ENCODE measurements around the gene CLCN2. TPM values are rescaled to one million over a fixed set of nuclear protein-coding genes. Genes with fewer than 3 reads are reported as not detected.

The CLCN2 gene
- polyA plus RNA-seq, 1 experiment = 2.6 TPM

DNA sequence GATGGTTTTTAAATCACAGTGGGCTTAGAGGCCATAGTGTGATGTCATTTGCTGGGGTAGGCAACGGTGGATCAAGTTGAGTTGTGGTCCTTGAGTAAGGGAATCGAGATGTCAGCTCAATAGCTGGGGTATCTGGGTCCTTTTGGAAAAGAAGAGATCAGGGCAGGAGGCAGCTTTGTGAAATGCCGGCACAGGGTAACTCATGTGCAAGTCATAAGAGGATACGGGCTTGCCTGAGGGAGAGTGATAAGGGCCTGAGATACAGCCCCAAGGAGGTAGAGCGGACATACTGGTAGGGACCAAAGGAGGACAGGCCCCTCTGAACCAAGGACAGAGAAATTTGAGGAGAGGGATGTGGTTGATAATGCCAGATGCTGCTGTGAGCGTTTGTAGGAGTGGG is 28.2 kb downstream of the CLCN2 start:
- no peaks in the 10 kb centered on the region for H3K27me3 ChIP-seq (ENCODE audit: control insufficient read depth, insufficient read depth, low read length)
- CTCF ChIA-PET = interaction anchor here (0.7 kb wide), 1 partner anchor 13 kb away, joined by 3 read pairs; no protein-coding TSS in a partner anchor
- H3K36me3 ChIP-seq (ENCODE audit: control insufficient read depth, insufficient read depth, low read length) = peaks cover 37% of the 10 kb centered on the region
- POLR2A ChIA-PET = no interaction called here
- TF ChIP-seq, protein P1, sequence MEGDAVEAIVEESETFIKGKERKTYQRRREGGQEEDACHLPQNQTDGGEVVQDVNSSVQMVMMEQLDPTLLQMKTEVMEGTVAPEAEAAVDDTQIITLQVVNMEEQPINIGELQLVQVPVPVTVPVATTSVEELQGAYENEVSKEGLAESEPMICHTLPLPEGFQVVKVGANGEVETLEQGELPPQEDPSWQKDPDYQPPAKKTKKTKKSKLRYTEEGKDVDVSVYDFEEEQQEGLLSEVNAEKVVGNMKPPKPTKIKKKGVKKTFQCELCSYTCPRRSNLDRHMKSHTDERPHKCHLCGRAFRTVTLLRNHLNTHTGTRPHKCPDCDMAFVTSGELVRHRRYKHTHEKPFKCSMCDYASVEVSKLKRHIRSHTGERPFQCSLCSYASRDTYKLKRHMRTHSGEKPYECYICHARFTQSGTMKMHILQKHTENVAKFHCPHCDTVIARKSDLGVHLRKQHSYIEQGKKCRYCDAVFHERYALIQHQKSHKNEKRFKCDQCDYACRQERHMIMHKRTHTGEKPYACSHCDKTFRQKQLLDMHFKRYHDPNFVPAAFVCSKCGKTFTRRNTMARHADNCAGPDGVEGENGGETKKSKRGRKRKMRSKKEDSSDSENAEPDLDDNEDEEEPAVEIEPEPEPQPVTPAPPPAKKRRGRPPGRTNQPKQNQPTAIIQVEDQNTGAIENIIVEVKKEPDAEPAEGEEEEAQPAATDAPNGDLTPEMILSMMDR (IDR thresholded peaks at IDR 0.05; ENCODE audit: insufficient read depth, low read depth, low read length) = no peak
- H3K4me3 ChIP-seq (ENCODE audit: low read depth, low read length) = no peak overlapping the region
- no peak for DNase-seq (ENCODE audit: low read depth)

DNA sequence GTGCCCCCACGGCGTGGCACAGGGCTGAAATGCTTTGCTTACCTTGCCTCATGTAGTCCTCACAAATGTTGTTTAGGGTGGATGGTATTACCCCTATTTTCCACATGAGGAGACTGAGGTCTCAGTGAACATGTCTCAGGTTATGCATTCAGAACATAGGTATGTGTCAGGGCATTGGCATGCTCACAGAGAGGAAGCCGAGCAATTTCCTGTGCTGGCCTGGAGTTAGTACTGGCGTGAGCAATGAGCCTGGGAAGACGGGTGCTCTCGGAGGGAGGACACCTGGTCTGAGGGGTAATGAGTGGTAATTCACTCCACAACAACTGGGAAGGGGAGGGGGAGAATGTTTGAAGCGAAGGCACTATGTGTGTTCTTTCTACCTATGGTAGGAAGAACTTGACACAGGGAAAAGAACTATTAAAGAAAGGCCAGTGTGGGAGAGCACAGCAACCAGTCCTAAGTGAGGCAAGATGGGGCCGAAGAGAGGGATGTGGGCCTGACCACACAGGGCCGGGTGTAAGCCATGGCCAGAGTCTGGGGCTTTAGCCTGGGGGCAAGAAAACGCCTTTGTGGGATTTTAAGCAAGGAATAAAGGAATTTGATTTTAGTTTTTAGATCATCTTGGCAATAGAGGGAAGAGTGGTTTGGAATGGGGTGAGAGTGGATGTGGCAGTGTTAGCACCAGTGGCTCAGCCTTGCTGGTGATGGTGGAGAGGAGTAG is 28.9 kb downstream of the CLCN2 start:
- POLR2A ChIA-PET = no interaction called here
- Histone ChIP-seq H3K4me3 (ENCODE audit: low read depth, low read length) (no peak overlapping the region), H3K27me3 (ENCODE audit: control insufficient read depth, insufficient read depth, low read length) (no peaks in the 10 kb centered on the region), H3K36me3 (ENCODE audit: control insufficient read depth, insufficient read depth, low read length) (peaks cover 42% of the 10 kb centered on the region)
- DNase-seq (ENCODE audit: low read depth) = peak; percentile 63
- TF ChIP-seq, protein P1 (IDR thresholded peaks at IDR 0.05; ENCODE audit: insufficient read depth, low read depth, low read length) = no peak
- CTCF ChIA-PET = no interaction called here

DNA sequence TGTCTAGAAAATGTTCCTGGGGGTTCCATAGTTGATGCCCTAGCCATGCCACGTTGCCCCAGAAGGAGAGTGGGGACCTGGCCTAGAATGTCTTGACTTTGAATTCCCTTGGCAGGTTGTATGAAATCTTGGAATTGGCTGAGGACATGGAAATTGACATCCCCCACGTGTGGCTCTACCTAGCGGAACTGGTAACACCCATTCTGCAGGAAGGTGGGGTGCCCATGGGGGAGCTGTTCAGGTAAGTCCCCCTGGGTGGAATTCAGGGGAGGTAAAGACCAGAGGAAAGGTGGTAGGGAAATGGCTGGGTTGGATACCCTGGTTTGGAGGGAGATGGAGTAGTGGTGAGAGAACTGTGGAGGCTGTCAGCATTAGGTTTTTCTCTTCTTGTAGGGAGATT is 32.9 kb downstream of the CLCN2 start:
- no peak for DNase-seq (ENCODE audit: low read depth)
- TF ChIP-seq, protein P1 (IDR thresholded peaks at IDR 0.05; ENCODE audit: insufficient read depth, low read depth, low read length) = no peak
- Histone ChIP-seq H3K27me3 (ENCODE audit: control insufficient read depth, insufficient read depth, low read length) (no peaks in the 10 kb centered on the region), H3K36me3 (ENCODE audit: control insufficient read depth, insufficient read depth, low read length) (peaks cover 69% of the 10 kb centered on the region), H3K4me3 (ENCODE audit: low read depth, low read length) (no peak overlapping the region)
- CTCF ChIA-PET = interaction anchor here (1.3 kb wide), 1 partner anchor 8 kb away, joined by 4 read pairs; the partner anchor contains the start of gene FAM131A
- POLR2A ChIA-PET = no interaction called here

DNA sequence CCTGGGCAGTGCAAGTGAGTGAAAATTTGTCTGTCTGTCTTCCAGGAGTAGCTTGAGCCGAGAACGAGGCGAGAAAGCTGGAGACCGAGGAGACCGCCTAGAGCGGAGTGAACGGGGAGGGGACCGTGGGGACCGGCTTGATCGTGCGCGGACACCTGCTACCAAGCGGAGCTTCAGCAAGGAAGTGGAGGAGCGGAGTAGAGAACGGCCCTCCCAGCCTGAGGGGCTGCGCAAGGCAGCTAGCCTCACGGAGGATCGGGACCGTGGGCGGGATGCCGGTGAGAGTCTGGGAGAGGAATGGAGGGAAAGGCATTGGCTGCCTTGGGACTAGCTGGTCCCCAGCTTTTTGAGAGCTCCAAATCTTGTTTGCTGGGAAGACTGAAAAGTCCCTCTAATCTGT is 34.2 kb downstream of the CLCN2 start:
- TF ChIP-seq, protein P1 (IDR thresholded peaks at IDR 0.05; ENCODE audit: insufficient read depth, low read depth, low read length) = no peak
- ChIA-PET CTCF (interaction anchor here (1.2 to 1.3 kb wide), 2 partner anchors 10 to 45 kb away, joined by 3 to 4 read pairs; partner anchors contain the start of gene FAM131A), POLR2A (no interaction called here)
- no peak overlapping the region for H3K4me3 ChIP-seq (ENCODE audit: low read depth, low read length)
- no peak for DNase-seq (ENCODE audit: low read depth)
- H3K27me3 ChIP-seq (ENCODE audit: control insufficient read depth, insufficient read depth, low read length) = no peaks in the 10 kb centered on the region
- H3K36me3 ChIP-seq (ENCODE audit: control insufficient read depth, insufficient read depth, low read length) = peaks cover 75% of the 10 kb centered on the region

DNA sequence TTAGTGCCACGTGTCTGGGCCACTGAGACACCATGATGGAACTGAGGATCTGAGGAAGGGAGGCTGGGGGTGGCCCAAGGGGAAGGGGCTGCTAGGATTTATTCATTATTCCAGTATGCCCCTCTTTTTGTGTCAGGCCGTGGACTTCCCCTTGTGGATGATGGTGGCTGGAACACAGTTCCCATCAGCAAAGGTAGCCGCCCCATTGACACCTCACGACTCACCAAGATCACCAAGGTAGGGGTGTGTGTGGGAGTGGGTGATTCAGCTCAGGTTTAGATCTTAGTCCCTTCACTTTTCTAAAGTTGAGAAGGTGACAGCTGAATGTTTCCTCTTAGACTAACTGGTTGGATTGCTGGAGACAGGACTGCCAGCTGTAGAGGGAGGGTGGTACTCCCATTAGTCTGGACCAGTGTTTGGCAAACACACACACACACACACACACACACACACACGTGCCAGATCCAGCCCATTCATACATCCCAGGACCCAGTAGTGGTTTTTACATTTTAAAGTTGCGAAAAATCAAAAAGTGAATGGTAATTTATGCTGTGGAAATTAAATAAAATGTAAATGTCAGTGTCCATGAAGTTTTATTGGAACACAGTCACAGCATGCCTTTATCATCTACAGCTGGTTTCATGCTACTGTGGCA is 35.6 kb downstream of the CLCN2 start:
- Histone ChIP-seq H3K36me3 (ENCODE audit: control insufficient read depth, insufficient read depth, low read length) (peaks cover 76% of the 10 kb centered on the region), H3K4me3 (ENCODE audit: low read depth, low read length) (no peak overlapping the region), H3K27me3 (ENCODE audit: control insufficient read depth, insufficient read depth, low read length) (no peaks in the 10 kb centered on the region)
- TF ChIP-seq, protein P1 (IDR thresholded peaks at IDR 0.05; ENCODE audit: insufficient read depth, low read depth, low read length) = no peak
- DNase-seq (ENCODE audit: low read depth) = no peak
- ChIA-PET CTCF (interaction anchor here (0.9 to 1.1 kb wide), 2 partner anchors 9 to 46 kb away, joined by 3 to 4 read pairs; no protein-coding TSS in a partner anchor), POLR2A (no interaction called here)
